Activated naive CD8-positive, alpha-beta T cell (primary cell): Measurements from ENCODE around the gene GLTPD2.

Experiments
- H3K27ac Mint-ChIP-seq: one replicate; pipeline ENCODE4 v1.8.0; 2021; ENCODE audit warnings: mixed read lengths
- H3K27me3 Mint-ChIP-seq: one replicate; pipeline ENCODE4 v1.8.0; 2021; ENCODE audit warnings: mixed read lengths
- H3K36me3 Mint-ChIP-seq: one replicate; pipeline ENCODE4 v1.8.0; 2021; ENCODE audit warnings: mixed read lengths
- H3K4me1 Mint-ChIP-seq: one replicate; pipeline ENCODE4 v1.8.0; 2021; ENCODE audit warnings: low read depth, mixed read lengths
- H3K4me3 Mint-ChIP-seq: one replicate; pipeline ENCODE4 v1.8.0; 2021; ENCODE audit warnings: mild to moderate bottlenecking, mixed read lengths
- H3K9me3 Mint-ChIP-seq: one replicate; pipeline ENCODE4 v1.8.0; 2021; ENCODE audit warnings: low read depth, mixed read lengths

GLTPD2 gene

DNA sequence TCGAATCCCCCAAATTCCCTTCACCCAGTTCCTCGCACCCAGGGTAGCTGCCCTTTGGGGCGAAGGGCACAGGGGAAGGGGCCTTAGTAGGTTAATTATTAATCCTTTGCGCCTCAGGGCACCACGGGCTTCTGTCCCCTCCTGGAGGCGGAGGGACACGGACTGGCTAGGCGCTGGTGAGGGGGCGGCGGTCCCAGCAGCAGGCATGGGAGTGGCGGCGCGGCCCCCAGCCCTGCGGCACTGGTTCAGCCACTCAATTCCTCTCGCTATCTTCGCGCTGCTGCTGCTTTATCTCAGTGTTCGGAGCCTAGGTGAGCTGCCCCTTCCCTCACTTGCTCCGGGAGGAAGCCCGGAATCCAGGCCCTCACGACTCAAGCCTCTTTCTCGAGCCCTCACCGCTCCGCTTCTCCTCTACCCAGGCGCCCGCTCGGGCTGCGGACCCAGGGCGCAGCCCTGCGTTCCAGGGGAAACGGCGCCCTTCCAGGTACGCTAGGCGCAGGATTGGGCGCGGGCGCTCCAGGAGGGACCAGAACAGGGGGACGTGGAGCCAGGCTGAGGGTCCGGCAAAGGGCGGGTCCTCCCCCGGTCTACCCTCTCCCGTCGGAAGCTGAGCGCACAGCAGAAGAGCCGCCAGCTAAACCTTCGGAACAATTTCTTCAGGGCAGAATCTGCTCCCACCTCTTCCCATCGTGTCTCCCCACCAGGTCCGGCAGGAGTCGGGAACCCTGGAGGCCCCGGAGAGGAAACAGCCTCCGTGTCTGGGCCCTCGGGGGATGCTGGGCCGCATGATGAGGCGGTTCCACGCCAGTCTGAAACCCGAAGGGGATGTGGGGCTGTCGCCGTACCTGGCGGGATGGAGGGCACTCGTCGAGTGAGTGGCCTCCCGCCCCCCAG lies at the start of gene GLTPD2:
GLTPD2 (plus strand) TSS at position 158 of the 894 bp plus-strand sequence; CDS start at position 206, 48 bp downstream.
- Mint-ChIP-seq H3K27ac (peak within 1 kb of the TSS; percentile 22), H3K4me3 (peak within 1 kb of the TSS; percentile 71), H3K27me3 (peaks cover 15% of the 10 kb centered on the region), H3K9me3 (no peaks in the 10 kb centered on the region), H3K36me3 (no peaks in the 10 kb centered on the region), H3K4me1 (peaks cover 28% of the 10 kb centered on the region)

DNA sequence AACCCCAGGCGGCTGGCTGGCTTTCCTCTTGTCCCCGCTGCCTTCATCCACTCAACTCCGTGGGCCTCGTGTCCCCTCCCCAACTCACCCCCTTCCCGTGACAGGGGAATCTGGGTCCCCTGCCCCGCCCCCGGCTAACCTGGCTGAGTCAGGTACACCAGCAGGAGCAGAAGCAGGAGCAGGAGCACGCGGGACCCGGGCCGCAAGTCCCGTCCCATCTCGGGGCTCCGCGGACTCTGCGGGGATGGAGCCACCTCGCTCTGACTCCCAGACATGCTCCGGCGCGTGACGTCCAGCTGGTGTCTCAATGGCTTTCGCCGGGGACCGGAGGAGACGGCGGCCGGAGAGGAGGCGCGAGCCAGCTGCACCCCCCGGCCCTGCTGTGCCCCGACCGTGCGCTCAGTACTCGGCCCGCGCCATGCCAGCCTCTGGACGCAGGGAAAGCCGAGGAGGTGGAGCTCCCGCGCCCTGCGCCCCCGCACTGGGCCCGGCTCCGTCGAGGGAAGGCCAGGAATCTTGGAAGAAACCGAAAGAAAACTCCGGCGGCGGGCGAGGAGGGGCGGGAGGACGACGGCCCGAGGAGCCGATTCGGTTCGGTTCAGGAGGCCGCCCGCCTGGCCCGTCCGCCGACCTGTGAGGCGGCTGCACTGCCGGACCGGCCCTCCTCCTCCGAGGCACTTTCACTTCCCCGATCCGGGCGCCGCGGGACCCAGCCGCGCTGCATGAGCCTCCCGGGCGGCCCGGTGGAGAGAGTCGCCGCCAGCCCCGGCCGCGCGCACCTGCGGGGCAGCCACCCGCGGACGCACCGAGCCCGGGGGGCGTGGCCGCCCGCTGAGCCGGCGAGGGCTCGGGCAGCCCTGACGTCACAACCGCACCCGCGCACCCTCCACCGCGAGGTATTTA lies 49.4 kb upstream of the GLTPD2 start, which contains the start of the genes CXCL16 and ZMYND15:
CXCL16 (minus strand) TSS at position 807 of the 903 bp plus-strand sequence; CDS start at position 218, 589 bp downstream.
ZMYND15 (plus strand) TSS at position 712 of the 903 bp plus-strand sequence. CDS start 716 bp downstream, outside the sequence.
- peak within 1 kb of the TSS; percentile 75 for H3K27ac Mint-ChIP-seq
- H3K4me3 Mint-ChIP-seq, result peak within 1 kb of the TSS; percentile 85
- H3K9me3 Mint-ChIP-seq, result no peaks in the 10 kb centered on the region
- no peaks in the 10 kb centered on the region for H3K27me3 Mint-ChIP-seq
- peaks cover 17% of the 10 kb centered on the region for H3K4me1 Mint-ChIP-seq
- no peaks in the 10 kb centered on the region for H3K36me3 Mint-ChIP-seq

DNA sequence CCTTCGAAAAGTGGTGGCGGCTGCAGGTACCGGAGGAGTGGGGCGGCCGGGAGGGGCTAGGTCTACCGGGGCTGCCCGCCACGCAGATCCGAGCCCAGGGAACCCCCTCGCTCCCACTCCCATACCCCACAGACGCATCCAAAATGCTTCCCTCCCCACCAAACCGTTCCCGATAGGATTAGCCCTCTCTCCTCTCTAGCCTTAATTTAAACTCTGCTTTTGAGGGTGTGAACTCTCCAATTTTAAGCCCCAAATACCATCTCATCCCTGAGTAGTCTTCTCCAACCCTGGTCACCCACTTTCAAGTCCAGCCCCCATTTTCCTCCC lies 48.8 kb upstream of the GLTPD2 start:
- Mint-ChIP-seq H3K36me3 (no peaks in the 10 kb centered on the region), H3K4me3 (peak overlapping the region; percentile 85), H3K27ac (peak overlapping the region; percentile 75)

DNA sequence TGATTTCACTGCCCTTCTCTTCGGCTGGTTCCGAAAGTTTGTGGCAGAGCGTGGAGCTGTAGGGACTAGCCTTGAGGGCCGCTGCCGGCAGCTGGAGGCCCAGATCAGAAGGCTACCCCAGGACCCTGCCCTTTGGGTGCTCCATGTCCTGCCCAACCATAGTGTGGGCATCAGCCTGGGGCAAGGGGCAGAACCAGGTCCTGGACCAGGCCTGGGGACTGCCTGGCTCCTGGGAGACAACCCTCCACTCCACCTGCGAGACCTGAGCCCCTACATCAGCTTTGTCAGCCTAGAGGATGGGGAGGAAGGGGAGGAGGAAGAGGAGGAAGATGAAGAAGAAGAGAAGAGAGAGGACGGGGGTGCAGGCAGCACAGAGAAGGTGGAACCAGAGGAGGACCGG lies 48.2 kb upstream of the GLTPD2 start:
- Mint-ChIP-seq H3K27ac (peak overlapping the region; percentile 75), H3K36me3 (no peaks in the 10 kb centered on the region), H3K9me3 (no peaks in the 10 kb centered on the region), H3K4me1 (peaks cover 19% of the 10 kb centered on the region), H3K27me3 (no peaks in the 10 kb centered on the region), H3K4me3 (peak overlapping the region; percentile 85)

More for the DNA sequence above, 48.8 kb upstream of the GLTPD2 start:
- H3K27me3 Mint-ChIP-seq, result no peaks in the 10 kb centered on the region
- H3K9me3 Mint-ChIP-seq, result no peaks in the 10 kb centered on the region
- peaks cover 16% of the 10 kb centered on the region for H3K4me1 Mint-ChIP-seq

DNA sequence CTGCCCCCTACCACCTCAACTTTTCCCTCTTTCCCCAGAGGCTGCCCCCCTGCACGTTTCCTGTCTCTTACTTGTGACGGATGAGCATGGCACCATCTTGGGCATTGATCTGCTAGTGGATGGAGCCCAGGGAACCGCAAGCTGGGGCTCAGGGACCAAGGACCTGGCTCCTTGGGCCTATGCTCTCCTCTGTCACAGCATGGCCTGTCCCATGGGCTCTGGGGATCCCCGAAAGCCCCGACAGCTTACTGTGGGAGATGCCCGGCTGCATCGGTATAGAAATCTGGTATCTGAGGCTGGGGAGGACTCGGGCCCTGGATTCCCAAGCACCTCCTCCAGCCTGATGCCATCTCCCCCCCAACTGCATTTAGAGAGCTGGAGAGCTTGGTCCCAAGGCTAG lies 47.2 kb upstream of the GLTPD2 start:
- Mint-ChIP-seq H3K4me3 (peak overlapping the region; percentile 11), H3K27ac (no peak overlapping the region), H3K4me1 (peaks cover 19% of the 10 kb centered on the region), H3K9me3 (no peaks in the 10 kb centered on the region), H3K36me3 (no peaks in the 10 kb centered on the region), H3K27me3 (no peaks in the 10 kb centered on the region)

DNA sequence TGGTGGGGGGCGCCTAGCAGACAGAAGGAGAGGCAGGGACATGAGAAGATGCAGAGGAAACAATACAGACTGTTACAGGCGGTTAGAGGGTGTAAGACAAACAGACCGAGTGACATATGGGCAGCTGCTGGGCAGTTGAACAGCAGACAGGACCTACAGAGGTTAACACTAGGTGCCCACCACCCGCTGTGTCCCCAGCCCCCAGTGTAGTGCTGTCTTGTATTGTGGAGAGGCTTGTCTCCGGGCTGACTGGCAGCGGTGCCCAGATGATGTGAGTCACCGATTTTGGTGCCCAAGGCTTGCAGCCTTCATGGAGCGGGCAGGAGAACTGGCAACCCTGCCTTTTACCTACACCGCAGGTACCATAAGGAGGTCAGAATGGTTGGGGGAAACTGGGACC lies 46.6 kb upstream of the GLTPD2 start:
- Mint-ChIP-seq H3K27me3 (no peaks in the 10 kb centered on the region), H3K36me3 (no peaks in the 10 kb centered on the region), H3K9me3 (no peaks in the 10 kb centered on the region), H3K4me3 (peak overlapping the region; percentile 27), H3K4me1 (peaks cover 21% of the 10 kb centered on the region), H3K27ac (no peak overlapping the region)

DNA sequence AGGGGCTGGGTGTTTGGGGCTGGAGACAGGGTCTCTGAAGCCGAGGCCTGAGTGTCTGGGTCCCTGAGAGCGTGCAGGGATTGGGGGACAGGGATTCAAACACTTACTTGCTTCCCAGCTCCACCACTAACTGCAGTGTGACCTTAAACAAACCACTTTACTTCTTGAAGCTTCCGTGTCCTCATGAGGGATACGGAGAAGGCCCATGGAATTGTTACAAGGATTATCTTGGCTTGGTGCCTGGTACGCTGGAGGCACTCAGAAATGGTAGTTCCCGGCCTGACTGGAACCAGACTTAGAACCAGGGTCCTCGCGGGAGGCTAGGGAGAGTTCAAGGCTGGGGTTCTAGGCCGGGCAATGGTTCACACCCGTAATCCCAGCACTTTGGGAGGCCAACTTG lies 46.1 kb upstream of the GLTPD2 start:
- H3K27me3 Mint-ChIP-seq, result no peaks in the 10 kb centered on the region
- no peak overlapping the region for H3K4me3 Mint-ChIP-seq
- no peak overlapping the region for H3K27ac Mint-ChIP-seq
- peaks cover 24% of the 10 kb centered on the region for H3K4me1 Mint-ChIP-seq
- no peaks in the 10 kb centered on the region for H3K36me3 Mint-ChIP-seq
- no peaks in the 10 kb centered on the region for H3K9me3 Mint-ChIP-seq

DNA sequence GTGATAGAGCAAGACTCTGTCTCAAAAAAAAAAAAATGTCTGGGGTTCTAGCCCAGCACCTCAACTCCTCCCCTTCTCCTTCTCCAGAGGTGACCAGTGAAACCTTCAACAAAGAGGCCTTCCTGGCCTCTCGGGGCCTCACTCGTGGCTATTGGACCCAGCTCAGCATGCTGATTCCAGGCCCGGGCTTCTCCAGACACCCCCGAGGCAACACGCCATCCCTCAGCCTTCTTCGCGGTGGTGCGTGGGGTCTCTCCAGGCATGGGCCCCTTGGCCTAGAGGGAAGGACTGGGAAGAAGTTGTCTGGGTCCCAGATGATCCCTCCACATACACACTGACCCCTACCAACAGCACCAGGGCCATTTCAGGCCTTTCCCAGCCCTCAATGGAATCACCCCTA lies 45.5 kb upstream of the GLTPD2 start:
- Mint-ChIP-seq H3K4me3 (no peak overlapping the region), H3K4me1 (peaks cover 28% of the 10 kb centered on the region), H3K36me3 (no peaks in the 10 kb centered on the region), H3K27ac (no peak overlapping the region), H3K27me3 (no peaks in the 10 kb centered on the region), H3K9me3 (no peaks in the 10 kb centered on the region)

DNA sequence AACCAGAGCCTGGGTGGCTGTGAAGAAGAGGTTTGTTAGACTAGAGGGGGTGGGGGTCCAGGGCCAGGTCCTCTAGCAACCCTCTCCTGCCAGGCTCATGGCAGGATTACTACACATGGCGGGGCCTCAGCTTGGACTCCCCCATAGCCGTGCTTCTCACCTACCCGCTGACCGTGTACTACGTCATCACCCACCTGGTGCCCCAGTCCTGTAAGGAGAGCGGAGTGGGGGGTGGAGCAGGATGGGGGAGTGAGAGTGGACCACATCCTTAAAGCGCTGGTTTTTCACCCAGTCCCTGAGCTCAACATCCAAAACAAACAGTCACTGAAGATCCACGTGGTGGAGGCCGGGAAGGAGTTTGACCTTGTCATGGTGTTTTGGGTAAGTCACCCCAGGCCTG lies 44.9 kb upstream of the GLTPD2 start:
- H3K27ac Mint-ChIP-seq, result no peak overlapping the region
- H3K4me1 Mint-ChIP-seq, result peaks cover 29% of the 10 kb centered on the region
- no peaks in the 10 kb centered on the region for H3K36me3 Mint-ChIP-seq
- no peaks in the 10 kb centered on the region for H3K27me3 Mint-ChIP-seq
- H3K9me3 Mint-ChIP-seq, result no peaks in the 10 kb centered on the region
- H3K4me3 Mint-ChIP-seq, result no peak overlapping the region

DNA sequence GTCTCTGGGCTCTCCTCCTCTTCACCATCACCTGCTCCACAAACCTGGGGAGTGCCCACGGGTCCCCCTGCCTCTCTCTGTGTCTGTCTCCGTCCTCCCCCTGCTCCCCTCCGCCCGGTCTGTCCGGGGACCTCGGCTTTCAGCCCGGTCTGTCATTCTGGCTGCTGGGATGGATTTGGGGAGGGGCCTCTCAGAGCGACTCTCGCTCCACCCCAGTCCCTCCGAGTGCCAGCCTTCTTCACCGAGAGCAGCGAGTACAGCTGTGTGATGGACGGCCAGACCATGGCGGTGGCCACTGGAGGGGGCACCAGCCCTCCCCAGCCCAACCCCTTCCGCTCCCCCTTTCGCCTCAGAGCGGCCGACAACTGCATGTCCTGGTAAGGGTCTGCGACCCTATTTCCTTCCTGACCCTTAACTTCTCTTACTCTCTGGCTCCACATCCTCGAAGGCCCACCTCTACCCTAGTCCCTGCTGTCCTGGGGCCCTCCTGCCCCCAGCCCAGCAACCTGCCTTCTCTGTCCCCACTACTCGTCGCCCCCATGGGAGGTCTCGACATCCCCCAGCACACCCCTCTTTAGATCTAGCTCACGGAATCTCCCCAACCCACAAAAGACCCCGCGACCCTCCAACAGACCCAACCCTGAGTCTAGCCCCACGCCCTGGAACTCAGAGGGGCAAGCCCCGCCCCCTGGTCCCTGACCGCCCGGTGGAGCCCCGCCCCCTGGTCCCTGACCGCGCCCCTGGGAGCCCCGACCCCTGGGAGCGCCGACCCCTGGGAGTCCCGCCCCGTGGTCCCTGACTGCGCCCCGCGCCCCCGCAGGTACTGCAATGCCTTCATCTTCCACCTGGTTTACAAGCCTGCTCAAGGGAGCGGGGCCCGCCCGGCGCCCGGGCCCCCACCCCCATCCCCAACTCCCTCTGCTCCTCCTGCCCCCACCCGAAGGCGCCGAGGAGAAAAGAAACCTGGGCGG lies 43.5 kb upstream of the GLTPD2 start:
- H3K27me3 Mint-ChIP-seq, result no peaks in the 10 kb centered on the region
- no peak overlapping the region for H3K4me3 Mint-ChIP-seq
- no peak overlapping the region for H3K27ac Mint-ChIP-seq
- H3K9me3 Mint-ChIP-seq, result no peaks in the 10 kb centered on the region
- peaks cover 26% of the 10 kb centered on the region for H3K4me1 Mint-ChIP-seq
- no peaks in the 10 kb centered on the region for H3K36me3 Mint-ChIP-seq

DNA sequence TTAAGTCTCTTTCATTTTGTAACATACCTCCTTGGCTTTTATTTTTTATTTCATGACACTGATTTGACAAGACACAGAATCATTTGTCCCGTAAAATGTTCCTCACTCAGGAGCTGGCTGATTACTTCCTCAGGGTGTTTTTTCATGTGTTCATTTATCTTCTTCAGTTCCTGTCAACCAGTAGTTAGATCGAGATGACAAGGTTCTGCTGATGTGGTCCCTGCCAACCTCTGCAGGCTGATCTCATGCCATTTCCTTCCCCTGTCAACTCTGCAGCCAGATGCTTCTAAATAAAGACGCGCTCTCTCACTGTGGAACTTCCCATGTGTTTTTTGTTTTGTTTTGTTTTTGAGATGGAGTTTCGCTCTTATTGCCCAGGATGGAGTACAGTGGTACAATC lies 40.9 kb upstream of the GLTPD2 start:
- peak overlapping the region; percentile 74 for H3K27ac Mint-ChIP-seq

DNA sequence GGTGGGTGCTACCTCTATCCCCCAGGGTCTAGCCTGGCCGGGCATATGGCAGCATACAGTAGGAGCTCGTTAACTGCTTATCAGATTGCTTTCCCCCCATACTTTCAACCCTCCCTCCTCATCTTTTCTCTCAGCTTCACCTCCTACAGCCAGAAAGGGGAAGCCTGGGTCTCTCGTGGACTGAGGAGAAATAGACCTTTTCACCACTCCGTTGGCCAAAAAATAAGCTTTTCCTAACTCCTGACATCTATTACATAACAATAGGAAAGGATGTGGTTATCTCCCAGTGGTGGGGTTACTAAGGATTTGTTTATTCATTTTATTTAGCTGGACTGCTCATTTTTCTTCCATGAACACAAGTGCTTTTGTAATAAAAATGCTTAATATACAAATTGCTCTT lies 40.1 kb upstream of the GLTPD2 start:
- peaks cover 24% of the 10 kb centered on the region for H3K4me1 Mint-ChIP-seq
- H3K4me3 Mint-ChIP-seq, result no peak overlapping the region
- H3K9me3 Mint-ChIP-seq, result no peaks in the 10 kb centered on the region
- no peak overlapping the region for H3K27ac Mint-ChIP-seq
- H3K27me3 Mint-ChIP-seq, result peaks cover 4% of the 10 kb centered on the region
- H3K36me3 Mint-ChIP-seq, result no peaks in the 10 kb centered on the region

More for the DNA sequence above, 40.9 kb upstream of the GLTPD2 start:
- H3K27me3 Mint-ChIP-seq, result peaks cover 3% of the 10 kb centered on the region
- H3K9me3 Mint-ChIP-seq, result no peaks in the 10 kb centered on the region
- peaks cover 24% of the 10 kb centered on the region for H3K4me1 Mint-ChIP-seq
- H3K4me3 Mint-ChIP-seq, result peak overlapping the region; percentile 68
- H3K36me3 Mint-ChIP-seq, result no peaks in the 10 kb centered on the region

DNA sequence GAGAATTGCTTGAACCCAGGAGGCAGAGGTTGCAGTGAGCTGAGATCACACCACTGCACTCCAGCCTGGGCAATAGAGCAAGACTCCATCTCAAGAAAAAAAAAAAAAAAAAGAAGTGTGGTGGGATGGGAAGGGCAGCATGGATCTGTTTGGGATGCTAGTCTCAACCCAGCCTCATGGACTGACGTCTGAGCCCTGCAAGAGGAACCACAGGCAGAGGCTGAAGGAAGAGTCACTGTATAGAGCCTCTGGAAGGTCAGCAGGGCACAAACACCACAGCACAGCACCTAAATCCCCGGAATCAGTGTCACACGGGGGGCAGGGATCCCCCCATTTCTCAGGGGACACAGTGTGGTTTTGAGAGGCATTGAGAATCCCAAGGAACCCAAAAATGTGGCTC lies 38.2 kb upstream of the GLTPD2 start:
- Mint-ChIP-seq H3K36me3 (no peaks in the 10 kb centered on the region), H3K4me1 (peaks cover 21% of the 10 kb centered on the region), H3K9me3 (no peaks in the 10 kb centered on the region), H3K27me3 (peaks cover 10% of the 10 kb centered on the region), H3K27ac (no peak overlapping the region), H3K4me3 (no peak overlapping the region)

DNA sequence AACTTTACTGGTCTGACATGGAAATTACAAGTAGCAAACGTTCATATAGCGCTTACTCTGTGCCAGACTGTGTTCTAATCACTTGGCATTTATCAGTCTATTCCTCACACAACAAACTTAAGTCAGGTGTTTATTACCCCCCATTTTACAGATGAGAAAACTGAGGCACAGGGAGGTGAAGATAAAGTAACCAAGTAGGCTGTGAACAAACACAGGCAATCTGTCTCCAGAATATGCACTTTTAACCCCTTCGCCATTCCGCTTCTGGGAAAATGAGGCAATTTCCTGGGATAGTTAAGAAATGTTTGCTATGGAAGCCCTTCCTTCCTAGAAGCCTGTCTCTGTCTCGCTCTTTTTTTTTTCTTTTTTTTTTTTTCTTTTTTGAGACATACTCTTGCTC lies 36.8 kb upstream of the GLTPD2 start:
- Mint-ChIP-seq H3K36me3 (no peaks in the 10 kb centered on the region), H3K27me3 (peaks cover 10% of the 10 kb centered on the region), H3K4me1 (peaks cover 17% of the 10 kb centered on the region), H3K27ac (no peak overlapping the region), H3K4me3 (no peak overlapping the region), H3K9me3 (no peaks in the 10 kb centered on the region)
